Right atrium auricular region (tissue), 2 donors: ENCODE data around the gene TAB2. TPM values are rescaled to one million over a fixed set of nuclear protein-coding genes. Genes with fewer than 3 reads are reported as not detected.

ENCODE experiments used
- DNase-seq: peaks from one replicate; pipeline ENCODE4 v3.0.0-alpha.2; 2019; ENCODE audit warnings: low spot score
- H3K27ac ChIP-seq, 2 donors: fragments of 200-600 bp; sonication (generic); 1 replicate in 1 of 2; 2 replicates in 1 of 2; pipeline ENCODE4 v1.5.1; 2016 to 2019
- H3K27me3 ChIP-seq, 2 donors: fragments of 200-600 bp; sonication (generic); one replicate each; pipeline versions ENCODE4 v1.5.1 to v1.6.0; 2017 to 2019
- H3K36me3 ChIP-seq: fragments of 200-600 bp; sonication (generic); one replicate; pipeline ENCODE4 v1.5.1; 2016
- H3K4me1 ChIP-seq, 2 donors: fragments of 200-600 bp; sonication (generic); one replicate each; pipeline versions ENCODE4 v1.5.1 to v1.6.0; 2017 to 2019
- H3K4me3 ChIP-seq, 2 donors: fragments of 200-600 bp; sonication (generic); 1 replicate in 1 of 2; 2 replicates in 1 of 2; pipeline ENCODE4 v1.5.1; 2017 to 2019; ENCODE audit warnings: mild to moderate bottlenecking in 1 of 2, moderate library complexity in 1 of 2
- H3K9me3 ChIP-seq, 2 donors: fragments of 200-600 bp; sonication (generic); one replicate each; pipeline ENCODE4 v1.5.1; 2019
- total RNA-seq, 2 donors: library from RNA; depleted of rRNA; stranded (reverse); fragments of >200 nt; gene quantifications; one replicate each; pipeline ENCODE4 v1.1.0, GENCODE V29; 2016
- TF ChIP-seq, protein P1 (sequence below), 2 donors: fragments of 200-600 bp; sonication (generic); IDR thresholded peaks; one replicate each; pipeline ENCODE4 v1.5.1; 2019; ENCODE audit warnings: antibody characterized with exemption in 2 of 2

The TAB2 gene
- total RNA-seq, 2 donors from 2014 or later: 51.8 to 58.5 TPM

- H3K27ac ChIP-seq: no peak overlapping the region
- H3K36me3 ChIP-seq: no peaks in the 10 kb centered on the region
- no peak for DNase-seq
- H3K4me1 ChIP-seq: peaks cover 0 to 7% of the 10 kb centered on the region in 2 donors
- TF ChIP-seq, protein P1, sequence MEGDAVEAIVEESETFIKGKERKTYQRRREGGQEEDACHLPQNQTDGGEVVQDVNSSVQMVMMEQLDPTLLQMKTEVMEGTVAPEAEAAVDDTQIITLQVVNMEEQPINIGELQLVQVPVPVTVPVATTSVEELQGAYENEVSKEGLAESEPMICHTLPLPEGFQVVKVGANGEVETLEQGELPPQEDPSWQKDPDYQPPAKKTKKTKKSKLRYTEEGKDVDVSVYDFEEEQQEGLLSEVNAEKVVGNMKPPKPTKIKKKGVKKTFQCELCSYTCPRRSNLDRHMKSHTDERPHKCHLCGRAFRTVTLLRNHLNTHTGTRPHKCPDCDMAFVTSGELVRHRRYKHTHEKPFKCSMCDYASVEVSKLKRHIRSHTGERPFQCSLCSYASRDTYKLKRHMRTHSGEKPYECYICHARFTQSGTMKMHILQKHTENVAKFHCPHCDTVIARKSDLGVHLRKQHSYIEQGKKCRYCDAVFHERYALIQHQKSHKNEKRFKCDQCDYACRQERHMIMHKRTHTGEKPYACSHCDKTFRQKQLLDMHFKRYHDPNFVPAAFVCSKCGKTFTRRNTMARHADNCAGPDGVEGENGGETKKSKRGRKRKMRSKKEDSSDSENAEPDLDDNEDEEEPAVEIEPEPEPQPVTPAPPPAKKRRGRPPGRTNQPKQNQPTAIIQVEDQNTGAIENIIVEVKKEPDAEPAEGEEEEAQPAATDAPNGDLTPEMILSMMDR (IDR thresholded peaks at IDR 0.05): no peak
- no peaks in the 10 kb centered on the region for H3K9me3 ChIP-seq
- H3K27me3 ChIP-seq: no peaks in the 10 kb centered on the region
- H3K4me3 ChIP-seq: no peak overlapping the region
Observed at GRCh38 chr6:149311766-149312165, 5.7 kb upstream of the TAB2 start.

DNA sequence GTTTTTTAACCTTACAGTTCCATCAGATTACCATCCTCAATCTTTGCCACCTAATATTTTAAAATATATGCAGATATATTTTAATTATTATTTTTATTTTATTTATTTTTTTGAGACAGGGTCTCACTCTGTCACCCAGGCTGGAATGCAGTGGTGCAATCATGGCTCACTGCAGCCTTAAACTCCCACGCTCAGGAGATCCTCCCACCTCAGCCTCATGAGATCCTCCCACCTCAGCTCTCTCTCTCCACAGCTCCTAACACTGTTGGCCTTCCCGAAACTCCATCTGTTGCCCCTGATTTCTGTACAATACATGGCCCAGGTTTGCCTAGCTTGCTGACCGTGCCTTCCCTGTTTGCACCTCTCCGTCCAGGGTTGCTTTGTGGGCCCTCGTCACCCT, 4.4 kb upstream of the TAB2 start:
- no peaks in the 10 kb centered on the region for H3K27me3 ChIP-seq
- H3K27ac ChIP-seq: no peak overlapping the region
- no peak overlapping the region for H3K4me3 ChIP-seq
- DNase-seq: no peak
- H3K9me3 ChIP-seq: no peaks in the 10 kb centered on the region
- H3K36me3 ChIP-seq: no peaks in the 10 kb centered on the region
- peaks cover 0 to 7% of the 10 kb centered on the region in 2 donors for H3K4me1 ChIP-seq
- TF ChIP-seq, protein P1 (IDR thresholded peaks at IDR 0.05): no peak

DNA sequence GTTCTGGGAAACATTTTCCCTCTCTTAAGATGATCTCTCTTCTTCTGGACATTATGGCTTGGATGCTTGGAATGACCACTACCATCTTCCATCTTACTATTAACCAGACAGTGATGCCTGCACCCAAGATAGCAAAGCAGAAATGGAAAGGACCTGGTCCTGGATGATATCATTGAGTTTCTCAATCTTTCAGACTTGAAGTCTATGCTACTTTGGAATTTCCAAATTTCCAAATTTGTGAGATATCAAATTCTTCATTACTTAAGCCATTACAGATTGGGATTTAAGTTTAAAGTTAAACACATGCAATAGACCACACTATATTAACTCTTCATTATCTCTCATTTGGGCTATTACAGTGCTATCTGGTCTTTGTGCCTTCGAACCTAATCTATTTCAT, 3.7 kb upstream of the TAB2 start:
- H3K9me3 ChIP-seq: no peaks in the 10 kb centered on the region
- no peak overlapping the region for H3K4me3 ChIP-seq
- no peaks in the 10 kb centered on the region for H3K36me3 ChIP-seq
- TF ChIP-seq, protein P1 (IDR thresholded peaks at IDR 0.05): no peak
- no peak overlapping the region for H3K27ac ChIP-seq
- no peaks in the 10 kb centered on the region for H3K27me3 ChIP-seq
- no peak for DNase-seq
- peaks cover 0 to 7% of the 10 kb centered on the region in 2 donors for H3K4me1 ChIP-seq

DNA sequence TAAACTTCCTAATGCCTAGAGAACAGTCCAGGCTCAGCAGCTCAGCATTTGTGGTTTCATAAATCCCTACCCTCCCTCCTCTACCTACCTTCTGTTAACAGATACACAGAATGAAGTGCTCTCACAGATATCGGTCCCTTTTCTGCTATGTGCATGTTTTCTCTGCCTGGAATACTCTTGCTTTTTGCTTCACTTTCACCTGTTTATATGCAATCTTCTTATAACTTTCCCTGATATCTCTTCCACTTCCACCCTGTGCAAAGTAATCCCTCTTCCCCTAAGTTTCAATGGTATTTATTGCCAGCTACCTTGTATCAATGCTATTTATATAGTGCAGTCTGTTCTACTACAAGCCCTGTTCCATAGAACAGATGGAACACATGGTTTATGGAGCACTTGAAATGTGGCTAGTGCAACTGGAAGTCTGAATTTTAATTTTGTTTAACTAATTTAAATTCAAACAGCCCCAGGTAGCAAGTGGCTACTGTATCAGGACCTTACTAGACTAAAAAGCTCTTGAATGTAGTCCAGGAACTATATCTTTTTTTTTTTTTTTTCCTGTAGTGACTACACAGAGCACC, 3.1 kb upstream of the TAB2 start:
- TF ChIP-seq, protein P1 (IDR thresholded peaks at IDR 0.05): no peak
- Histone ChIP-seq H3K36me3 (no peaks in the 10 kb centered on the region), H3K9me3 (no peaks in the 10 kb centered on the region), H3K27me3 (no peaks in the 10 kb centered on the region), H3K4me1 (peaks cover 0 to 11% of the 10 kb centered on the region in 2 donors), H3K4me3 (no peak overlapping the region), H3K27ac (no peak overlapping the region)
- DNase-seq: no peak

DNA sequence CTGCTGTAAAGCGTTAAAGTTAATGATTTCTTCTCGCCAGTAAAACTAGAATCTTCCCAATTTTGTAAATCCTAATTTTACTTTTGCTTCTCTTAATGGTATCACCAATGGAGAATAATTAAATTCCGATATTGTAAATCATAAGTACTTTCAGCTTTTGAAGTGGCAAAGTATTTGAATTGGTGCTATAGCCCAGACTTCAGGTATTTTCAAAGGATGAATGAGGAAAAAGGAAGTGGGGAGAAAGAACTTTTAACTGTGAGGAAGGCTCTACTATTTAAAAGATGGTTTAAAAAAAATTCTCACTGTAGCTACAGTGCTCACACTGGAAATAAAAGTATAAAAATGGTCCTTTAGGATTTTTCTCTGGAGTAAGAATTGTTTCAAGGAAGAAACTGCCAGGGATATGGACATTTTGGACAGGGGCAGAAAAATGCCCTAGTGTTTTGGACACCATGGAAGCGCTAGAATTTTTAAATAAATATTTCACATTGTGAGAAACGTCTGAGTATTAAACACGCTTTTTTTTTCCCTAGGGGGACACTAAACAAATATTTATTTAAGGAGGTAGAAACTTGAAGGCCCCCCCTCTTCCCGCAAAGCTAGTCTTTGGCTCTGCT, 1.3 kb upstream of the TAB2 start:
- H3K4me3 ChIP-seq: peak overlapping the region; percentile 97 to 98
- H3K27ac ChIP-seq: peak overlapping the region; percentile 98 to 99
- no peaks in the 10 kb centered on the region for H3K36me3 ChIP-seq
- H3K4me1 ChIP-seq: peaks cover 0 to 24% of the 10 kb centered on the region in 2 donors
- no peak for DNase-seq
- H3K9me3 ChIP-seq: no peaks in the 10 kb centered on the region
- no peaks in the 10 kb centered on the region for H3K27me3 ChIP-seq
- TF ChIP-seq, protein P1 (IDR thresholded peaks at IDR 0.05): no peak
